CD14-positive monocyte (primary cell): ENCODE measurements around the gene WDR35. TPM values are rescaled to one million over a fixed set of nuclear protein-coding genes. Genes with fewer than 3 reads are reported as not detected.

Experiments used
- DNase-seq, 3 donors: peaks; one replicate each; pipeline ENCODE4 v3.0.0-alpha.2; 2011 to 2022
- H2AFZ ChIP-seq: 2 replicates; pipeline ENCODE4 v1.6.0; 2012; ENCODE audit warnings: mild to moderate bottlenecking, low read depth, low read length, inconsistent platforms; ENCODE audit not compliant: insufficient read depth, poor library complexity, severe bottlenecking
- H3K27ac ChIP-seq, 2 donors: 1 replicate in 1 of 2; 2 replicates in 1 of 2; pipeline ENCODE4 v1.5.1; 2012 to 2013; ENCODE audit warnings: low read length in 2 of 2, control low read depth in 1 of 2, inconsistent platforms in 1 of 2, low read depth in 1 of 2, mild to moderate bottlenecking in 1 of 2
- H3K27me3 ChIP-seq, 2 donors: one replicate each; pipeline versions ENCODE4 v1.6.0 to v1.6.1; 2011 to 2013; ENCODE audit warnings: low read length in 2 of 2; ENCODE audit not compliant: control insufficient read depth in 2 of 2, insufficient read depth in 2 of 2
- H3K36me3 ChIP-seq, 2 donors: replicated peaks in 1 of 2; 1 replicate in 1 of 2; 2 replicates in 1 of 2; pipeline versions ENCODE4 v1.5.1 to v1.6.1; 2012 to 2013; ENCODE audit warnings: low read length in 2 of 2, control low read depth in 1 of 2, inconsistent platforms in 1 of 2, mild to moderate bottlenecking in 1 of 2; ENCODE audit not compliant: insufficient read depth in 2 of 2, control insufficient read depth in 1 of 2
- H3K4me1 ChIP-seq, 2 donors: 1 replicate in 1 of 2; 2 replicates in 1 of 2; pipeline versions ENCODE4 v1.5.1 to v1.6.1; 2012 to 2013; ENCODE audit warnings: low read length in 2 of 2, control low read depth in 1 of 2, inconsistent platforms in 1 of 2, mild to moderate bottlenecking in 1 of 2, moderate library complexity in 1 of 2; ENCODE audit not compliant: insufficient read depth in 2 of 2, control insufficient read depth in 1 of 2
- H3K4me2 ChIP-seq: replicated peaks from 2 replicates; pipeline ENCODE3; 2012; ENCODE audit warnings: low read length, moderate library complexity, mild to moderate bottlenecking; ENCODE audit not compliant: poor library complexity, severe bottlenecking; ENCODE audit errors: extremely low read depth
- H3K4me3 ChIP-seq, 3 experiments: fragments of 200-600 bp in 1 of 3; sonication (generic) in 1 of 3; replicated peaks in 1 of 3; 1 replicate in 2 of 3; 2 replicates in 1 of 3; pipeline ENCODE4 v1.5.1; 2011 to 2013; ENCODE audit warnings: low read length in 3 of 3, mild to moderate bottlenecking in 3 of 3, control low read depth in 2 of 3, low read depth in 2 of 3, inconsistent platforms in 1 of 3, moderate library complexity in 1 of 3
- H3K79me2 ChIP-seq: 2 replicates; pipeline ENCODE4 v1.6.0; 2012; ENCODE audit warnings: mild to moderate bottlenecking, control low read depth, inconsistent platforms, low read length, moderate library complexity; ENCODE audit not compliant: insufficient read depth
- H3K9ac ChIP-seq: 2 replicates; pipeline ENCODE4 v1.6.0; 2017; ENCODE audit warnings: low read length, mild to moderate bottlenecking; ENCODE audit not compliant: insufficient read depth, poor library complexity, severe bottlenecking
- H3K9me3 ChIP-seq, 2 donors: replicated peaks in 1 of 2; 1 replicate in 1 of 2; 2 replicates in 1 of 2; pipeline versions ENCODE4 v1.5.1 to v1.6.1; 2012 to 2013; ENCODE audit warnings: low read length in 2 of 2, control low read depth in 1 of 2; ENCODE audit not compliant: control insufficient read depth in 1 of 2, insufficient read depth in 1 of 2
- H4K20me1 ChIP-seq: 2 replicates; pipeline ENCODE4 v1.6.0; 2012; ENCODE audit warnings: mild to moderate bottlenecking, low read length, control low read depth, moderate library complexity; ENCODE audit not compliant: insufficient read depth
- H3K27ac Mint-ChIP-seq, 7 donors: one replicate each; pipeline ENCODE4 v1.8.0; 2020; ENCODE audit warnings: mild to moderate bottlenecking in 7 of 7, mixed read lengths in 7 of 7, moderate library complexity in 6 of 7, inconsistent platforms in 2 of 7
- H3K27me3 Mint-ChIP-seq, 3 donors: one replicate each; pipeline ENCODE4 v1.8.0; 2021 to 2022; ENCODE audit warnings: low read depth in 3 of 3, mild to moderate bottlenecking in 3 of 3, mixed read lengths in 3 of 3, moderate library complexity in 3 of 3, inconsistent platforms in 1 of 3
- H3K36me3 Mint-ChIP-seq, 2 donors: one replicate each; pipeline ENCODE4 v1.8.0; 2020; ENCODE audit warnings: mixed read lengths in 2 of 2, inconsistent platforms in 1 of 2, mild to moderate bottlenecking in 1 of 2
- H3K4me1 Mint-ChIP-seq: one replicate; pipeline ENCODE4 v1.8.0; 2020; ENCODE audit warnings: mild to moderate bottlenecking, mixed read lengths
- H3K4me3 Mint-ChIP-seq, 2 donors: one replicate each; pipeline ENCODE4 v1.8.0; 2020; ENCODE audit warnings: mild to moderate bottlenecking in 2 of 2, mixed read lengths in 2 of 2, moderate library complexity in 1 of 2
- H3K9me3 Mint-ChIP-seq, 7 donors: one replicate each; pipeline ENCODE4 v1.8.0; 2020 to 2022; ENCODE audit warnings: mixed read lengths in 7 of 7, mild to moderate bottlenecking in 6 of 7, moderate library complexity in 6 of 7, inconsistent platforms in 2 of 7
- WGBS: methylation state at CpG from one replicate; pipeline ENCODE4 v1.1.5; 2013; ENCODE audit warnings: missing lambda C conversion rate; ENCODE audit not compliant: insufficient coverage; 5-methylcytosine and 5-hydroxymethylcytosine counted together
- intact Hi-C, 2 donors: fragments of 100-400 bp; cut with micrococcal nuclease; formaldehyde crosslinking; loops; one replicate each; pipeline versions ENCODE4 v1.15.0 to v1.15.1; 2023
- polyA plus RNA-seq, 3 donors: library from polyadenylated mRNA; depleted of rRNA in 1 of 3; unstranded in 2 of 3; stranded (reverse) in 1 of 3; fragments of 300-500 nt in 2 of 3; fragments of >200 nt in 1 of 3; fragmentation: Illumina TruSeq in 2 of 3; gene quantifications; 1 replicate in 2 of 3; 2 replicates in 1 of 3; pipeline ENCODE4 v1.2.3, GENCODE V29; 2012 to 2021
- TF ChIP-seq, protein P1 (sequence below): fragments of 200-600 bp; IDR thresholded peaks from one replicate; pipeline ENCODE4 v1.8.0; 2022; ENCODE audit warnings: antibody characterized with exemption, mild to moderate bottlenecking

WDR35 gene
- polyA plus RNA-seq, 3 donors: 0.28 to 1.0 (median 0.67) TPM

DNA sequence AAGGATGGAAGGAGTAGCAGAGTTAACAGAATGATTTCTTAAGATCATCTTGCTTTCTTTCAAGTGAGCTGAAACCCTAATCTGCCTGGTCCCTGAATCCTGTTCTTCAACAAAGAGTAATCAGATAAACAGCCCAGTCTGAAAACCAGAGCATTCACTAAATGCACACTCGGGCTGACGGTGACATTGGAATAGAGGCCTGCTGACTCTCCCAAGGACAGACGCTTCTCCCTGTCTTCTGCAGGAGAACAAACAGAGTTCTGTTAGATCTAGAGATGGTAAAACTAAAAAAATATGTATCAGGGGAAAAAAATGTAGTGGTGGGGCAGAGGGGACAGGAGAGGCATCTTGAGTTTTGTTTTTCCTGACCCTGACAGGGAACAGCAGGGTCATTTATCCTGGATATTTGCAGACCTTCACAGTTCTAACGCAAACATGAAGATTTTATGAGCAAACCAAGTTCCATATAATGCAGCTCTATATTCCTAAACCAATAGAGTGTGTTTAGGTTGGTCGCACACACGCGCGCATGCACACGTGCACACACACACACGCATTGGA is 15.2 kb upstream of the WDR35 start:
- Histone ChIP-seq H3K79me2 (no peaks in the 10 kb centered on the region), H2AFZ (no peak overlapping the region), H3K9me3 (no peaks in the 10 kb centered on the region), H3K27me3 (peaks cover 10 to 16% of the 10 kb centered on the region in 2 donors), H3K4me1 (no peaks in the 10 kb centered on the region), H3K36me3 (no peaks in the 10 kb centered on the region), H4K20me1 (no peaks in the 10 kb centered on the region), H3K4me2 (no peak overlapping the region), H3K27ac (no peak overlapping the region), H3K9ac (no peak overlapping the region), H3K4me3 (no peak overlapping the region)
- TF ChIP-seq, protein P1, sequence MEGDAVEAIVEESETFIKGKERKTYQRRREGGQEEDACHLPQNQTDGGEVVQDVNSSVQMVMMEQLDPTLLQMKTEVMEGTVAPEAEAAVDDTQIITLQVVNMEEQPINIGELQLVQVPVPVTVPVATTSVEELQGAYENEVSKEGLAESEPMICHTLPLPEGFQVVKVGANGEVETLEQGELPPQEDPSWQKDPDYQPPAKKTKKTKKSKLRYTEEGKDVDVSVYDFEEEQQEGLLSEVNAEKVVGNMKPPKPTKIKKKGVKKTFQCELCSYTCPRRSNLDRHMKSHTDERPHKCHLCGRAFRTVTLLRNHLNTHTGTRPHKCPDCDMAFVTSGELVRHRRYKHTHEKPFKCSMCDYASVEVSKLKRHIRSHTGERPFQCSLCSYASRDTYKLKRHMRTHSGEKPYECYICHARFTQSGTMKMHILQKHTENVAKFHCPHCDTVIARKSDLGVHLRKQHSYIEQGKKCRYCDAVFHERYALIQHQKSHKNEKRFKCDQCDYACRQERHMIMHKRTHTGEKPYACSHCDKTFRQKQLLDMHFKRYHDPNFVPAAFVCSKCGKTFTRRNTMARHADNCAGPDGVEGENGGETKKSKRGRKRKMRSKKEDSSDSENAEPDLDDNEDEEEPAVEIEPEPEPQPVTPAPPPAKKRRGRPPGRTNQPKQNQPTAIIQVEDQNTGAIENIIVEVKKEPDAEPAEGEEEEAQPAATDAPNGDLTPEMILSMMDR: no peak
- Mint-ChIP-seq H3K27me3 (peaks cover 22 to 30% (median 27%) of the 10 kb centered on the region in 3 donors), H3K27ac (no peak overlapping the region), H3K9me3 (no peaks in the 10 kb centered on the region), H3K4me1 (no peaks in the 10 kb centered on the region), H3K36me3 (no peaks in the 10 kb centered on the region), H3K4me3 (no peak overlapping the region)
- no peak for DNase-seq
- 100% methylated on average over 2 of the region's 10 CpGs for WGBS
- intact Hi-C loops: no loop called here

DNA sequence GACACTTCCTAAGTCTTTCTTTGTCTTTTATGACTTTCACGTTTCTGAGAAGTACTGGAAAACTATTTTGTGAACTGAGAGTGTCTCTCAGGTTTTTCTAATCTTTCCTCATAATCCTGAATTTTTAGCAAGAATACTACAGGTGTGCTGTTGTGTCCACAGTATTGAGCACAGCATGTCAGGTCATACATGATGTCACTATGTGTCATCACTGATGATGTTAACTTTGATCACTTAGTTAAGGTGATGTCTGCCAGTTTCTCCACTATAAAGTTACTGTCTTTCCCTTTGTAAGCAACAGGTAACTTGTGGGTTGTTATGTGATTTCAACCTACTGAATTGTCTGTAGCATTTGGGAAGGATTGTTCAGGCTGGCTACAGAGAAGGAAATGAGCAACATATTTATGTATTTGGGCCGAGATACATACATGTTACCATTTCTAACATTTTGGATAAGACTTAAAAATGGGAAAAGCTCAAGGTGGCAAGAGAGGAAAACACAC is 11.5 kb upstream of the WDR35 start:
- Histone ChIP-seq H3K4me1 (no peaks in the 10 kb centered on the region), H3K9me3 (no peaks in the 10 kb centered on the region), H2AFZ (no peak overlapping the region), H3K27me3 (peaks cover 4% of the 10 kb centered on the region in 2 donors), H3K9ac (no peak overlapping the region), H3K4me2 (no peak overlapping the region), H3K27ac (no peak overlapping the region), H3K4me3 (no peak overlapping the region), H3K36me3 (no peaks in the 10 kb centered on the region), H3K79me2 (no peaks in the 10 kb centered on the region), H4K20me1 (no peaks in the 10 kb centered on the region)
- no peaks in the 10 kb centered on the region for H3K9me3 Mint-ChIP-seq
- H3K4me1 Mint-ChIP-seq: no peaks in the 10 kb centered on the region
- no peaks in the 10 kb centered on the region for H3K36me3 Mint-ChIP-seq
- peaks cover 2 to 14% (median 6%) of the 10 kb centered on the region in 3 donors for H3K27me3 Mint-ChIP-seq
- H3K4me3 Mint-ChIP-seq: no peak overlapping the region
- no peak for DNase-seq
- no CpG with 5 or more reads among the region's 2 CpGs for WGBS
- TF ChIP-seq, protein P1: no peak
- intact Hi-C loops: no loop called here
- H3K27ac Mint-ChIP-seq: no peak overlapping the region
